ENCODE measurements around the gene MAPK8IP2. TPM values are rescaled to one million over a fixed set of nuclear protein-coding genes. Genes with fewer than 3 reads are reported as not detected.

Gene MAPK8IP2
- total RNA-seq, 1 experiment from 2014 or later, result 6.4 TPM

DNA sequence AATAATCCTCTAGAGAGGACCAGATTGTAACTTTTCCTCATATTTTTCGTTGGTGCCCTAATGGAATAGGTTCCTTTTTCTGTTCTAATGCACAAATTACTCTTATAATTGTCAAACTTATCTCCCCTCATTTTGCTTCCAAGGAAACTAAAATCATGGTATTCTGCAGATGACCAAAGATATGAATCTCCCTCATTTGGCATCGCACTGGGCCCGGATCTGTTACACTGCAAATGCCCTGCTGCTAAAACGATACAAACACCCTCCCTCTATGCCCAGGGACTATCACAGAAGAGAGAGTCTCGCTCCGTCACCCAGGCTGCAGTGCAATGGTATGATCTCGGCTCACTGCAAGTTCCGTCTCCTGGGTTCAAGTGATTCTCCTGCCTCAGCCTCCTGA lies 47.3 kb upstream of the MAPK8IP2 start:
- ChIA-PET POLR2A (no interaction called here), RAD21 (ENCODE audit: low non-redundant PET in 1 of 2, low total read pairs in 2 of 2, uncharacterized antibody in 2 of 2, unreplicated experiment in 2 of 2) (no interaction called here), CTCF (no interaction called here)
- H3K4me3 ChIP-seq (replicated peaks in 1 of 2; ENCODE audit: low read depth in 1 of 2, low read length in 2 of 2), result no peak overlapping the region
- H3K27ac ChIP-seq (ENCODE audit: low read depth, low read length), result no peak overlapping the region
- no peaks in the 10 kb centered on the region for H3K4me1 ChIP-seq (ENCODE audit: control insufficient read depth in 1 of 2, insufficient read depth in 2 of 2, low read length in 2 of 2)
- intact Hi-C loops (cut with micrococcal nuclease), result no loop called here
- DNase-seq (ENCODE audit: low read depth, low spot score) (no peak), ATAC-seq (no peak)
- H3K79me2 ChIP-seq (ENCODE audit: insufficient read depth, low read length), result no peaks in the 10 kb centered on the region
- no peak for TF ChIP-seq EZH2phosphoT487 (IDR thresholded peaks at IDR 0.05; ENCODE audit: borderline replicate concordance)
- TF ChIP-seq, protein P1, sequence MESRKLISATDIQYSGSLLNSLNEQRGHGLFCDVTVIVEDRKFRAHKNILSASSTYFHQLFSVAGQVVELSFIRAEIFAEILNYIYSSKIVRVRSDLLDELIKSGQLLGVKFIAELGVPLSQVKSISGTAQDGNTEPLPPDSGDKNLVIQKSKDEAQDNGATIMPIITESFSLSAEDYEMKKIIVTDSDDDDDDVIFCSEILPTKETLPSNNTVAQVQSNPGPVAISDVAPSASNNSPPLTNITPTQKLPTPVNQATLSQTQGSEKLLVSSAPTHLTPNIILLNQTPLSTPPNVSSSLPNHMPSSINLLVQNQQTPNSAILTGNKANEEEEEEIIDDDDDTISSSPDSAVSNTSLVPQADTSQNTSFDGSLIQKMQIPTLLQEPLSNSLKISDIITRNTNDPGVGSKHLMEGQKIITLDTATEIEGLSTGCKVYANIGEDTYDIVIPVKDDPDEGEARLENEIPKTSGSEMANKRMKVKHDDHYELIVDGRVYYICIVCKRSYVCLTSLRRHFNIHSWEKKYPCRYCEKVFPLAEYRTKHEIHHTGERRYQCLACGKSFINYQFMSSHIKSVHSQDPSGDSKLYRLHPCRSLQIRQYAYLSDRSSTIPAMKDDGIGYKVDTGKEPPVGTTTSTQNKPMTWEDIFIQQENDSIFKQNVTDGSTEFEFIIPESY (IDR thresholded peaks at IDR 0.05; ENCODE audit: extremely low read depth, insufficient replicate concordance, low read length), result no peak
- TF ChIP-seq JUND (IDR thresholded peaks at IDR 0.05), result no peak
- TF ChIP-seq, protein P2, sequence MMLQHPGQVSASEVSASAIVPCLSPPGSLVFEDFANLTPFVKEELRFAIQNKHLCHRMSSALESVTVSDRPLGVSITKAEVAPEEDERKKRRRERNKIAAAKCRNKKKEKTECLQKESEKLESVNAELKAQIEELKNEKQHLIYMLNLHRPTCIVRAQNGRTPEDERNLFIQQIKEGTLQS (IDR thresholded peaks at IDR 0.05), result no peak
- TF ChIP-seq, protein P3, sequence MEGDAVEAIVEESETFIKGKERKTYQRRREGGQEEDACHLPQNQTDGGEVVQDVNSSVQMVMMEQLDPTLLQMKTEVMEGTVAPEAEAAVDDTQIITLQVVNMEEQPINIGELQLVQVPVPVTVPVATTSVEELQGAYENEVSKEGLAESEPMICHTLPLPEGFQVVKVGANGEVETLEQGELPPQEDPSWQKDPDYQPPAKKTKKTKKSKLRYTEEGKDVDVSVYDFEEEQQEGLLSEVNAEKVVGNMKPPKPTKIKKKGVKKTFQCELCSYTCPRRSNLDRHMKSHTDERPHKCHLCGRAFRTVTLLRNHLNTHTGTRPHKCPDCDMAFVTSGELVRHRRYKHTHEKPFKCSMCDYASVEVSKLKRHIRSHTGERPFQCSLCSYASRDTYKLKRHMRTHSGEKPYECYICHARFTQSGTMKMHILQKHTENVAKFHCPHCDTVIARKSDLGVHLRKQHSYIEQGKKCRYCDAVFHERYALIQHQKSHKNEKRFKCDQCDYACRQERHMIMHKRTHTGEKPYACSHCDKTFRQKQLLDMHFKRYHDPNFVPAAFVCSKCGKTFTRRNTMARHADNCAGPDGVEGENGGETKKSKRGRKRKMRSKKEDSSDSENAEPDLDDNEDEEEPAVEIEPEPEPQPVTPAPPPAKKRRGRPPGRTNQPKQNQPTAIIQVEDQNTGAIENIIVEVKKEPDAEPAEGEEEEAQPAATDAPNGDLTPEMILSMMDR (IDR thresholded peaks at IDR 0.05 in 2 of 3, conservative IDR thresholded peaks at IDR 0.05 in 1 of 3; ENCODE audit: borderline replicate concordance in 1 of 3, insufficient read depth in 1 of 3, low read depth in 2 of 3, low read length in 2 of 3), result no peak
- TF ChIP-seq POLR2AphosphoS5 (IDR thresholded peaks at IDR 0.05; ENCODE audit: low read depth, low read length), result no peak
- TF ChIP-seq SIN3A (IDR thresholded peaks at IDR 0.05; ENCODE audit: low read depth), result no peak
- no peak for TF ChIP-seq FOSL1 (IDR thresholded peaks at IDR 0.05; ENCODE audit: low read depth)
- TF ChIP-seq ELF1 (IDR thresholded peaks at IDR 0.05; ENCODE audit: borderline replicate concordance, low read depth), result no peak
- no peak overlapping the region for H3K9ac ChIP-seq (ENCODE audit: low read length)
- H4K20me1 ChIP-seq (ENCODE audit: insufficient read depth), result no peaks in the 10 kb centered on the region
- no TSS peak for BruUV-seq (replicated peaks)
- H3K9me3 ChIP-seq (ENCODE audit: control insufficient read depth in 1 of 2, insufficient read depth in 1 of 2, low read depth in 1 of 2, low read length in 2 of 2), result no peaks in the 10 kb centered on the region
- H3K36me3 ChIP-seq (ENCODE audit: control insufficient read depth in 1 of 2, insufficient read depth in 2 of 2, low read length in 2 of 2), result no peaks in the 10 kb centered on the region
- H3K27me3 ChIP-seq (ENCODE audit: insufficient read depth, low read length), result no peaks in the 10 kb centered on the region
- no peak overlapping the region for H3K4me2 ChIP-seq (ENCODE audit: low read length)
- H2AFZ ChIP-seq (ENCODE audit: low read depth, low read length, poor library complexity, severe bottlenecking), result no peak overlapping the region
- H3K9me2 ChIP-seq (ENCODE audit: insufficient read depth), result no peaks in the 10 kb centered on the region
